ENCODE data around the gene SAP30BP. TPM values are rescaled to one million over a fixed set of nuclear protein-coding genes. Genes with fewer than 3 reads are reported as not detected.

SAP30BP gene
- 10 to 100 TPM; 97.0 to 97.5 TPM for total RNA-seq

GRCh38 chr17:75666959-75667790 is at the start of gene SAP30BP, which contains the start of gene RECQL5:
Gene SAP30BP (plus strand): TSS chr17:75667338. CDS start chr17:75667373, 35 bp downstream.
Gene RECQL5 (minus strand): TSS chr17:75667154. CDS start chr17:75666557, 597 bp downstream.
- peaks cover 32% of the 10 kb centered on the region for H3K4me1 Mint-ChIP-seq
- CTCF ChIA-PET, result interaction anchor here (0.6 to 2.0 kb wide), 9 partner anchors 14 to 396 kb away, joined by 3 to 9 read pairs (median 3); partner anchors contain the start of genes GRB2, MIF4GD and SMIM5
- DNase-seq, result peak; percentile 99
- peak within 1 kb of the TSS; percentile 78 for H3K27ac Mint-ChIP-seq
- H3K9me3 Mint-ChIP-seq, result no peaks in the 10 kb centered on the region
- H3K27me3 Mint-ChIP-seq, result no peaks in the 10 kb centered on the region
- H3K36me3 Mint-ChIP-seq (ENCODE audit: low read depth), result peaks cover 20% of the 10 kb centered on the region
- POLR2A ChIA-PET, result interaction anchor here (0.6 kb wide), 1 partner anchor 109 kb away, joined by 3 read pairs; no protein-coding TSS in a partner anchor
- no peak within 1 kb of the TSS for H3K4me3 Mint-ChIP-seq

- POLR2A ChIA-PET, result no interaction called here
Measured at GRCh38 chr17:75617675-75618074, 49.5 kb upstream of the SAP30BP start.

GRCh38 chr17:75619506-75620431 is 47.4 kb upstream of the SAP30BP start:
- no peaks in the 10 kb centered on the region for H3K9me3 Mint-ChIP-seq
- no peak overlapping the region for H3K4me3 Mint-ChIP-seq
- H3K27me3 Mint-ChIP-seq, result no peaks in the 10 kb centered on the region
- ChIA-PET CTCF (interaction anchor here (0.6 to 3.4 kb wide), 10 partner anchors 10 to 243 kb away, joined by 3 to 18 read pairs (median 3); partner anchors contain the start of gene SMIM5), POLR2A (no interaction called here)
- peak overlapping the region; percentile 71 for H3K27ac Mint-ChIP-seq
- DNase-seq, result peak; percentile 35
- no peaks in the 10 kb centered on the region for H3K4me1 Mint-ChIP-seq
- no peaks in the 10 kb centered on the region for H3K36me3 Mint-ChIP-seq (ENCODE audit: low read depth)

More at GRCh38 chr17:75617675-75618074, 49.5 kb upstream of the SAP30BP start:
- CTCF ChIA-PET, result interaction anchor here (1.3 to 2.7 kb wide), 5 partner anchors 16 to 136 kb away, joined by 3 to 9 read pairs (median 6); partner anchors contain the start of genes SMIM5 and TSEN54
- Mint-ChIP-seq H3K4me3 (no peak overlapping the region), H3K4me1 (no peaks in the 10 kb centered on the region), H3K36me3 (ENCODE audit: low read depth) (no peaks in the 10 kb centered on the region), H3K27me3 (no peaks in the 10 kb centered on the region), H3K9me3 (no peaks in the 10 kb centered on the region), H3K27ac (no peak overlapping the region)
- DNase-seq, result no peak

GRCh38 chr17:75621489-75621888 is 45.6 kb upstream of the SAP30BP start:
- ChIA-PET CTCF (interaction anchor here (1.0 to 3.4 kb wide), 7 partner anchors 9 to 131 kb away, joined by 3 to 18 read pairs (median 6); partner anchors contain the start of gene SMIM5), POLR2A (no interaction called here)
- Mint-ChIP-seq H3K27me3 (no peaks in the 10 kb centered on the region), H3K9me3 (no peaks in the 10 kb centered on the region), H3K4me1 (no peaks in the 10 kb centered on the region), H3K27ac (no peak overlapping the region), H3K36me3 (ENCODE audit: low read depth) (no peaks in the 10 kb centered on the region), H3K4me3 (no peak overlapping the region)
- no peak for DNase-seq

- DNase-seq, result no peak
- Mint-ChIP-seq H3K4me1 (no peaks in the 10 kb centered on the region), H3K27me3 (no peaks in the 10 kb centered on the region), H3K27ac (no peak overlapping the region), H3K4me3 (no peak overlapping the region), H3K9me3 (no peaks in the 10 kb centered on the region), H3K36me3 (ENCODE audit: low read depth) (no peaks in the 10 kb centered on the region)
- CTCF ChIA-PET, result interaction anchor here (1.0 to 3.4 kb wide), 4 partner anchors 11 to 128 kb away, joined by 3 to 18 read pairs (median 7); partner anchors contain the start of gene SMIM5
- POLR2A ChIA-PET, result no interaction called here
Measured at GRCh38 chr17:75622076-75622475, 45.1 kb upstream of the SAP30BP start.

- CTCF ChIA-PET, result no interaction called here
- Mint-ChIP-seq H3K9me3 (no peaks in the 10 kb centered on the region), H3K4me1 (no peaks in the 10 kb centered on the region), H3K27ac (no peak overlapping the region), H3K27me3 (no peaks in the 10 kb centered on the region), H3K4me3 (no peak overlapping the region), H3K36me3 (ENCODE audit: low read depth) (no peaks in the 10 kb centered on the region)
- no peak for DNase-seq
- POLR2A ChIA-PET, result no interaction called here
Measured at GRCh38 chr17:75622771-75623273, 44.3 kb upstream of the SAP30BP start.

GRCh38 chr17:75623386-75623785 is 43.8 kb upstream of the SAP30BP start:
- Mint-ChIP-seq H3K4me3 (no peak overlapping the region), H3K4me1 (no peaks in the 10 kb centered on the region), H3K27ac (no peak overlapping the region), H3K36me3 (ENCODE audit: low read depth) (no peaks in the 10 kb centered on the region), H3K27me3 (no peaks in the 10 kb centered on the region), H3K9me3 (no peaks in the 10 kb centered on the region)
- no peak for DNase-seq
- ChIA-PET POLR2A (no interaction called here), CTCF (interaction anchor here (1.5 kb wide), 1 partner anchor 9 kb away, joined by 4 read pairs; no protein-coding TSS in a partner anchor)

- POLR2A ChIA-PET, result no interaction called here
- no peaks in the 10 kb centered on the region for H3K36me3 Mint-ChIP-seq (ENCODE audit: low read depth)
- no peak for DNase-seq
- H3K9me3 Mint-ChIP-seq, result no peaks in the 10 kb centered on the region
- CTCF ChIA-PET, result interaction anchor here (1.5 to 2.2 kb wide), 3 partner anchors 10 to 126 kb away, joined by 3 to 9 read pairs (median 4); no protein-coding TSS in a partner anchor
- no peak overlapping the region for H3K4me3 Mint-ChIP-seq
- no peak overlapping the region for H3K27ac Mint-ChIP-seq
- H3K4me1 Mint-ChIP-seq, result no peaks in the 10 kb centered on the region
- no peaks in the 10 kb centered on the region for H3K27me3 Mint-ChIP-seq
Measured at GRCh38 chr17:75624021-75624420, 43.1 kb upstream of the SAP30BP start.

- CTCF ChIA-PET, result interaction anchor here (0.9 to 2.2 kb wide), 7 partner anchors 10 to 129 kb away, joined by 3 to 9 read pairs (median 3); a partner anchor contains a TSS
- POLR2A ChIA-PET, result no interaction called here
Measured at GRCh38 chr17:75624714-75625345, 42.3 kb upstream of the SAP30BP start.

GRCh38 chr17:75625813-75626486 is 41.2 kb upstream of the SAP30BP start:
- DNase-seq, result peak; percentile 33
- POLR2A ChIA-PET, result no interaction called here
- CTCF ChIA-PET, result interaction anchor here (0.6 to 2.2 kb wide), 10 partner anchors 11 to 289 kb away, joined by 3 to 9 read pairs (median 3); a partner anchor contains a TSS
- no peak overlapping the region for H3K27ac Mint-ChIP-seq
- no peaks in the 10 kb centered on the region for H3K4me1 Mint-ChIP-seq
- H3K9me3 Mint-ChIP-seq, result no peaks in the 10 kb centered on the region
- no peaks in the 10 kb centered on the region for H3K36me3 Mint-ChIP-seq (ENCODE audit: low read depth)
- H3K27me3 Mint-ChIP-seq, result no peaks in the 10 kb centered on the region
- H3K4me3 Mint-ChIP-seq, result no peak overlapping the region

More at GRCh38 chr17:75624714-75625345, 42.3 kb upstream of the SAP30BP start:
- DNase-seq, result no peak
- Mint-ChIP-seq H3K36me3 (ENCODE audit: low read depth) (no peaks in the 10 kb centered on the region), H3K9me3 (no peaks in the 10 kb centered on the region), H3K27ac (no peak overlapping the region), H3K27me3 (no peaks in the 10 kb centered on the region), H3K4me1 (no peaks in the 10 kb centered on the region), H3K4me3 (no peak overlapping the region)

GRCh38 chr17:75626496-75627038 is 40.6 kb upstream of the SAP30BP start:
- Mint-ChIP-seq H3K27me3 (no peaks in the 10 kb centered on the region), H3K9me3 (no peaks in the 10 kb centered on the region), H3K4me3 (no peak overlapping the region), H3K36me3 (ENCODE audit: low read depth) (no peaks in the 10 kb centered on the region), H3K27ac (no peak overlapping the region), H3K4me1 (no peaks in the 10 kb centered on the region)
- POLR2A ChIA-PET, result no interaction called here
- DNase-seq, result no peak
- CTCF ChIA-PET, result interaction anchor here (0.7 to 1.8 kb wide), 4 partner anchors 27 to 127 kb away, joined by 3 to 9 read pairs (median 3); no protein-coding TSS in a partner anchor

Data from activated CD4-positive, alpha-beta T cell treated with anti-CD3 and anti-CD28 coated beads, Interleukin-2, amount 10 ng/mL, durations not matched to agents 7 days and 5 days (primary cell).